H9 (cell line): ENCODE data around the gene IL12RB2. TPM values are rescaled to one million over a fixed set of nuclear protein-coding genes. Genes with fewer than 3 reads are reported as not detected.
A peak's percentile ranks its signal among the peaks of the same experiment; 100 is the strongest.

ENCODE experiments used
- DNase-seq: peaks from one replicate; pipeline ENCODE4 v3.0.0-alpha.2; 2017
- H2AFZ ChIP-seq: one replicate; pipeline ENCODE4 v1.6.1; 2013; ENCODE audit warnings: mild to moderate bottlenecking, low read length, control low read depth, moderate library complexity
- H2AK5ac ChIP-seq: 2 replicates; pipeline ENCODE4 v1.6.1; 2013; ENCODE audit warnings: low read length, control low read depth, mixed read lengths; ENCODE audit not compliant: insufficient read length
- H2BK120ac ChIP-seq: one replicate; pipeline ENCODE4 v1.6.1; 2013; ENCODE audit warnings: low read depth, mild to moderate bottlenecking, low read length, control low read depth, inconsistent platforms; ENCODE audit not compliant: poor library complexity, severe bottlenecking
- H2BK12ac ChIP-seq: 2 replicates; pipeline ENCODE4 v1.6.1; 2013; ENCODE audit warnings: low read length, control low read depth, mixed read lengths, low read depth; ENCODE audit not compliant: insufficient read length
- H2BK15ac ChIP-seq: 2 replicates; pipeline ENCODE4 v1.6.1; 2013; ENCODE audit warnings: low read depth, low read length, control low read depth
- H2BK20ac ChIP-seq: one replicate; pipeline ENCODE4 v1.6.1; 2013; ENCODE audit warnings: low read depth, mild to moderate bottlenecking, low read length, control low read depth, inconsistent platforms; ENCODE audit not compliant: poor library complexity, severe bottlenecking
- H2BK5ac ChIP-seq: 2 replicates; pipeline ENCODE4 v1.6.1; 2013; ENCODE audit warnings: low read length, control low read depth, mixed read lengths; ENCODE audit not compliant: insufficient read length
- H3K14ac ChIP-seq: 2 replicates; pipeline ENCODE4 v1.6.1; 2013; ENCODE audit warnings: low read length, control low read depth; ENCODE audit not compliant: insufficient read depth
- H3K18ac ChIP-seq: 2 replicates; pipeline ENCODE4 v1.6.1; 2013; ENCODE audit warnings: low read depth, mild to moderate bottlenecking, mixed read lengths, low read length, control low read depth; ENCODE audit not compliant: insufficient read length
- H3K23ac ChIP-seq: 2 replicates; pipeline ENCODE4 v1.6.1; 2013; ENCODE audit warnings: low read length, control low read depth, mixed read lengths, low read depth; ENCODE audit not compliant: insufficient read length
- H3K23me2 ChIP-seq: 2 replicates; pipeline ENCODE4 v1.6.1; 2013; ENCODE audit warnings: low read depth, mild to moderate bottlenecking, mixed read lengths, low read length, control low read depth; ENCODE audit not compliant: insufficient read length, poor library complexity, severe bottlenecking
- H3K27ac ChIP-seq: 2 replicates; pipeline ENCODE4 v1.5.1; 2013; ENCODE audit warnings: low read length, control low read depth, mixed read lengths, low read depth; ENCODE audit not compliant: insufficient read length
- H3K27me3 ChIP-seq: 2 replicates; pipeline ENCODE4 v1.6.1; 2013; ENCODE audit warnings: low read length, control low read depth, inconsistent platforms; ENCODE audit not compliant: insufficient read depth
- H3K4ac ChIP-seq: 2 replicates; pipeline ENCODE4 v1.6.1; 2013; ENCODE audit warnings: low read depth, mild to moderate bottlenecking, control low read depth, inconsistent platforms, low read length, moderate library complexity
- H3K4me1 ChIP-seq: 2 replicates; pipeline ENCODE4 v1.6.1; 2013; ENCODE audit warnings: low read length, control low read depth, inconsistent platforms; ENCODE audit not compliant: insufficient read depth
- H3K4me2 ChIP-seq: 2 replicates; pipeline ENCODE4 v1.6.1; 2013; ENCODE audit warnings: low read length, control low read depth, mixed read lengths; ENCODE audit not compliant: insufficient read length, insufficient read depth
- H3K56ac ChIP-seq: 2 replicates; pipeline ENCODE4 v1.6.1; 2013; ENCODE audit warnings: low read depth, mild to moderate bottlenecking, mixed read lengths, low read length, control low read depth; ENCODE audit not compliant: insufficient read length
- H3K79me1 ChIP-seq: 2 replicates; pipeline ENCODE4 v1.6.1; 2013; ENCODE audit warnings: low read depth, mild to moderate bottlenecking, moderate library complexity, low read length, control low read depth, inconsistent platforms; ENCODE audit not compliant: insufficient read depth, poor library complexity, severe bottlenecking
- H3K79me2 ChIP-seq: 2 replicates; pipeline ENCODE4 v1.6.1; 2013; ENCODE audit warnings: low read length, control low read depth, inconsistent platforms; ENCODE audit not compliant: insufficient read depth
- H3K9ac ChIP-seq: 2 replicates; pipeline ENCODE4 v1.6.1; 2013; ENCODE audit warnings: low read length, control low read depth, mixed read lengths; ENCODE audit not compliant: insufficient read length; ENCODE audit errors: extremely low read depth
- H3K9me3 ChIP-seq: one replicate; pipeline ENCODE4 v1.6.1; 2013; ENCODE audit warnings: low read depth, low read length, inconsistent platforms; ENCODE audit not compliant: control insufficient read depth
- H3T11ph ChIP-seq: one replicate; pipeline ENCODE4 v1.6.1; 2013; ENCODE audit warnings: mild to moderate bottlenecking, low read length, control low read depth, inconsistent platforms
- H4K20me1 ChIP-seq: one replicate; pipeline ENCODE4 v1.6.1; 2013; ENCODE audit not compliant: control insufficient read depth, insufficient read length, insufficient read depth
- H4K5ac ChIP-seq: 2 replicates; pipeline ENCODE4 v1.6.1; 2013; ENCODE audit warnings: low read depth, mild to moderate bottlenecking, mixed read lengths, low read length, control low read depth; ENCODE audit not compliant: insufficient read length
- H4K8ac ChIP-seq: replicated peaks from 2 replicates; pipeline ENCODE4 v1.6.1; 2013; ENCODE audit warnings: low read length, control low read depth, mixed read lengths, low read depth; ENCODE audit not compliant: insufficient read length
- H4K91ac ChIP-seq: 2 replicates; pipeline ENCODE4 v1.6.1; 2013; ENCODE audit warnings: low read depth, mild to moderate bottlenecking, moderate library complexity, mixed read lengths, low read length, control low read depth; ENCODE audit not compliant: insufficient read length
- H3K27ac Mint-ChIP-seq, 3 experiments: 2 replicates in 2 of 3; 3 replicates in 1 of 3; pipeline ENCODE4 v1.8.0; 2020 to 2021; ENCODE audit warnings: mixed read lengths in 3 of 3, mild to moderate bottlenecking in 1 of 3, moderate library complexity in 1 of 3
- H3K27me3 Mint-ChIP-seq: 2 replicates; pipeline ENCODE4 v1.8.0; 2021; ENCODE audit warnings: low read depth, mild to moderate bottlenecking, moderate library complexity, mixed read lengths
- H3K36me3 Mint-ChIP-seq, 3 experiments: 2 replicates in 2 of 3; 3 replicates in 1 of 3; pipeline ENCODE4 v1.8.0; 2020 to 2021; ENCODE audit warnings: low read depth in 3 of 3, mixed read lengths in 3 of 3; ENCODE audit not compliant: insufficient read depth in 1 of 3
- H3K4me1 Mint-ChIP-seq, 2 experiments: 2 replicates each; pipeline ENCODE4 v1.8.0; 2020; ENCODE audit warnings: mixed read lengths in 2 of 2
- H3K4me3 Mint-ChIP-seq, 2 experiments: 2 replicates in 1 of 2; 3 replicates in 1 of 2; pipeline ENCODE4 v1.8.0; 2020 to 2021; ENCODE audit warnings: mild to moderate bottlenecking in 2 of 2, mixed read lengths in 2 of 2, moderate library complexity in 1 of 2
- H3K9me3 Mint-ChIP-seq, 2 experiments: 2 replicates in 1 of 2; 3 replicates in 1 of 2; pipeline ENCODE4 v1.8.0; 2020; ENCODE audit warnings: mild to moderate bottlenecking in 2 of 2, mixed read lengths in 2 of 2, moderate library complexity in 1 of 2
- CTCF ChIP-seq: fragments of 200-600 bp; sonication (generic); conservative IDR thresholded peaks from 3 replicates; pipeline ENCODE4 v1.8.0; 2021; ENCODE audit warnings: antibody characterized with exemption, mild to moderate bottlenecking
- WGBS: extraction: QIAGEN DNeasy Blood & Tissue Kit; methylation state at CpG from one replicate; pipeline ENCODE4 v1.1.7; 2013; ENCODE audit warnings: missing lambda C conversion rate, low lambda C conversion rate, mixed read lengths; ENCODE audit not compliant: insufficient read length; ENCODE audit errors: extremely low coverage; 5-methylcytosine and 5-hydroxymethylcytosine counted together
- total RNA-seq: library from RNA; stranded (reverse); gene quantifications from 2 replicates; pipeline ENCODE4 v1.2.1, GENCODE V29; 2021

The IL12RB2 gene
- total RNA-seq, 1 experiment from 2014 or later: 0.77 TPM

- Histone ChIP-seq H3K4ac (no peak overlapping the region), H3K23ac (no peak overlapping the region), H3K9me3 (no peaks in the 10 kb centered on the region), H3K4me1 (peaks cover 4% of the 10 kb centered on the region; the same call in 1 of the 2 replicates), H3K4me2 (peak overlapping the region; percentile 1), H3K23me2 (no peaks in the 10 kb centered on the region), H2AFZ (no peak overlapping the region), H3K18ac (no peak overlapping the region), H2BK20ac (no peak overlapping the region), H3T11ph (no peak overlapping the region), H3K56ac (no peak overlapping the region), H3K79me2 (no peaks in the 10 kb centered on the region), H3K14ac (no peak overlapping the region), H4K91ac (no peak overlapping the region), H4K20me1 (no peaks in the 10 kb centered on the region), H2BK5ac (no peak overlapping the region), H3K79me1 (no peaks in the 10 kb centered on the region), H3K27ac (no peak overlapping the region), H2BK12ac (no peak overlapping the region), H4K8ac (no peak overlapping the region), H2BK15ac (no peak overlapping the region), H2BK120ac (no peak overlapping the region), H3K27me3 (no peaks in the 10 kb centered on the region), H4K5ac (no peak overlapping the region), H3K9ac (no peak overlapping the region), H2AK5ac (no peak overlapping the region)
- Mint-ChIP-seq H3K4me1 (peaks cover 40 to 41% of the 10 kb centered on the region in 2 experiments), H3K27ac (peak overlapping the region; percentile 9 to 69 (median 59); a peak in 3 of 7 replicates), H3K36me3 (no peaks in the 10 kb centered on the region), H3K4me3 (no peak overlapping the region; a peak in 1 of 5 replicates), H3K27me3 (peaks cover 43% of the 10 kb centered on the region), H3K9me3 (no peaks in the 10 kb centered on the region)
- WGBS: 100% methylated on average over 1 of the region's 5 CpGs
- peak; percentile 66 for DNase-seq
- TF ChIP-seq CTCF: no peak
Measured at GRCh38 chr1:67342076-67342890, 34.6 kb downstream of the IL12RB2 start.
